K562 (cell line): Measurements from ENCODE around the gene TYW5. TPM values are rescaled to one million over a fixed set of nuclear protein-coding genes. Genes with fewer than 3 reads are reported as not detected.

Experiments
- CBFA2T3 ChIP-seq: fragments of 450-650 bp; IDR thresholded peaks from 2 replicates; pipeline ENCODE4 v1.6.1; 2017
- EP300 ChIP-seq: IDR thresholded peaks from 2 replicates; pipeline ENCODE4 v1.6.1; 2012; ENCODE audit warnings: low read length, improper control_type of control experiment
- FOXM1 ChIP-seq, 2 experiments: fragments of 450-650 bp in 1 of 2; sonication (generic) in 1 of 2; formaldehyde crosslinking in 1 of 2; IDR thresholded peaks; 2 replicates each; pipeline versions ENCODE4 v1.6.1 to v1.9.0; 2017 to 2022; ENCODE audit warnings: low read depth in 2 of 2, mild to moderate bottlenecking in 2 of 2, missing genetic modification reagents in 1 of 2, moderate library complexity in 1 of 2
- JUND ChIP-seq, 2 experiments: IDR thresholded peaks; 2 replicates in 1 of 2; 3 replicates in 1 of 2; pipeline ENCODE4 v1.6.1; 2011; ENCODE audit warnings: borderline replicate concordance in 2 of 2, low read depth in 2 of 2, low read length in 2 of 2, improper control_type of control experiment in 1 of 2, missing biosample characterization in 1 of 2, missing genetic modification characterization in 1 of 2, missing genetic modification reagents in 1 of 2
- MAFF ChIP-seq: IDR thresholded peaks from 2 replicates; pipeline ENCODE4 v1.6.1; 2012; ENCODE audit warnings: low read length, improper control_type of control experiment
- PHB2 ChIP-seq: fragments of 450-650 bp; IDR thresholded peaks from 2 replicates; pipeline ENCODE4 v1.6.1; 2017; ENCODE audit warnings: low read depth
- PTRF ChIP-seq: fragments of 450-650 bp; IDR thresholded peaks from 2 replicates; pipeline ENCODE4 v1.6.1; 2016; ENCODE audit warnings: mild to moderate bottlenecking, missing genetic modification characterization, missing compliant biosample characterization
- RB1 ChIP-seq: fragments of 450-650 bp; IDR thresholded peaks from 2 replicates; pipeline ENCODE4 v1.6.1; 2017; ENCODE audit warnings: low read depth, mild to moderate bottlenecking
- RBBP5 ChIP-seq: fragments of 200-600 bp; sonication (generic); IDR thresholded peaks from 2 replicates; pipeline ENCODE4 v1.6.1; 2012; ENCODE audit warnings: borderline replicate concordance, mild to moderate bottlenecking, low read length, control low read depth, inconsistent platforms; ENCODE audit not compliant: insufficient read depth, poor library complexity, severe bottlenecking
- SAFB2 ChIP-seq: fragments of 200-400 bp; formaldehyde crosslinking; IDR thresholded peaks from 2 replicates; pipeline ENCODE4 v1.6.1; 2018; ENCODE audit warnings: borderline replicate concordance, low read length, low read depth, moderate library complexity; ENCODE audit not compliant: severe bottlenecking
- SMAD1 ChIP-seq: fragments of 150-350 bp; IDR thresholded peaks from 2 replicates; pipeline ENCODE4 v1.6.1; 2014; ENCODE audit warnings: low read length, low read depth; ENCODE audit not compliant: partially characterized antibody
- SMAD3 ChIP-seq: fragments of 450-650 bp; formaldehyde crosslinking; conservative IDR thresholded peaks from 2 replicates; pipeline ENCODE4 v1.4.0; 2020; ENCODE audit warnings: mild to moderate bottlenecking
- TGIF2 ChIP-seq: sonication (generic); formaldehyde crosslinking; IDR thresholded peaks from 2 replicates; pipeline ENCODE4 v1.8.1; 2022; ENCODE audit warnings: mild to moderate bottlenecking, missing genetic modification reagents, moderate library complexity
- ZBED1 ChIP-seq: IDR thresholded peaks from 2 replicates; pipeline ENCODE4 v1.6.1; 2014
- ZNF165 ChIP-seq: fragments of 250-450 bp; sonication (Bioruptor Pico); IDR thresholded peaks from 2 replicates; pipeline ENCODE4 v1.4.0; 2020; ENCODE audit warnings: borderline replicate concordance
- ZNF696 ChIP-seq: fragments of 250-450 bp; sonication (Bioruptor Pico); conservative IDR thresholded peaks from 2 replicates; pipeline ENCODE4 v1.4.0; 2020; ENCODE audit warnings: mild to moderate bottlenecking, moderate library complexity
- polyA plus RNA-seq, 8 experiments: library from polyadenylated mRNA; depleted of rRNA in 4 of 8; stranded (reverse) in 5 of 8; unstranded in 3 of 8; fragments of >200 nt; fragmentation: Nextera tagmentation in 2 of 8; fragmentation: Illumina TruSeq in 1 of 8; extraction: Ambion mirVana in 2 of 8; extraction: Trizol in 1 of 8; gene quantifications; 2 replicates each; pipeline versions ENCODE4 v1.2.1 to v1.2.3, GENCODE V29; 2011 to 2014; ENCODE audit warnings: inconsistent platforms in 1 of 8, missing spikeins in 1 of 8
- total RNA-seq, 7 experiments: library from RNA; depleted of rRNA in 6 of 7; stranded (reverse); fragments of >200 nt in 6 of 7; fragmentation: Illumina TruSeq in 2 of 7; extraction: Trizol in 2 of 7; gene quantifications; 2 replicates each; pipeline versions ENCODE4 v1.2.1 to v1.2.3, GENCODE V29; 2011 to 2021; ENCODE audit warnings: low replicate concordance in 1 of 7
- TF ChIP-seq, protein P1 (sequence below): fragments of 450-650 bp; IDR thresholded peaks from 2 replicates; pipeline ENCODE4 v1.6.1; 2014; ENCODE audit warnings: low read depth, mild to moderate bottlenecking, moderate library complexity, borderline replicate concordance
- TF ChIP-seq, protein P2 (sequence below): fragments of 250-450 bp; sonication (Bioruptor Pico); IDR thresholded peaks from 2 replicates; pipeline ENCODE4 v1.5.0; 2021; ENCODE audit warnings: mild to moderate bottlenecking, borderline replicate concordance
- TF ChIP-seq, protein P3 (sequence below): fragments of 200-800 bp; sonication (Bioruptor generic); IDR thresholded peaks from 2 replicates; pipeline ENCODE4 v1.6.1; 2017; ENCODE audit warnings: missing genetic modification characterization, missing compliant biosample characterization
- TF ChIP-seq, protein P4 (sequence below), 2 experiments: fragments of 200-800 bp in 1 of 2; sonication (Bioruptor generic) in 1 of 2; sonication (generic) in 1 of 2; formaldehyde crosslinking in 1 of 2; IDR thresholded peaks in 1 of 2; conservative IDR thresholded peaks in 1 of 2; 2 replicates each; pipeline versions ENCODE4 v1.5.0 to v1.6.1; 2016 to 2020; ENCODE audit warnings: missing compliant biosample characterization in 1 of 2, missing genetic modification characterization in 1 of 2, missing genetic modification reagents in 1 of 2
- TF ChIP-seq, protein P5 (sequence below): fragments of 250-450 bp; sonication (Bioruptor Pico); IDR thresholded peaks from 2 replicates; pipeline ENCODE4 v1.9.0; 2021; ENCODE audit warnings: mild to moderate bottlenecking

TYW5 gene
- total and polyA plus RNA-seq, 9 of the 15 experiments (the other 6 are each of a cell fraction or from before 2014, with no cell fraction given): 3.6 to 7.7 (median 4.6) TPM

DNA sequence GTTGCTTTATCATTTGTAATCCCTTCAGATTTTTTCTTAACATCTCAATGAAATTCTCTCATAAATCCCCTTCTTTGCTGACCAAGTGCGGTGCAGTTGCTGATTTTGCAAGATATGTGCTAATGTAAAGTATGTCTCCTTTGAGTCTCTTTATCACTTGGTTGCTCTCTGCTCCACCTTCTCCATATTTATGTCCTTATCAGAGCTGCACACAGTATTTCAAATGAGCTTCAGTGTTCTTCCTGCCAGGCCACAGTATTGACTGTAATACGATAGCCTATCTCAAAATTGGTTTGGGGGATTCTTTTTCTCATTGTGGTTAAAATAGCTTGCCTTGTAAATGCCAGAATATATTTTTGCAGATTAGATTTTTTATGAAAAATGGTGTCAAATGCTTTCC, 32.3 kb upstream of the TYW5 start (continued):
- TF ChIP-seq RBBP5 (no peak), PTRF (tag) (no peak), SMAD3 (no peak), SAFB2 (no peak), ZNF696 (CRISPR knock-in tag) (no peak), JUND (IDR thresholded peaks at IDR 0.05; ENCODE audit: borderline replicate concordance, low read depth, low read length) (peak; percentile 26; the same call in 1 of the 2 replicates), JUND (tag; IDR thresholded peaks at IDR 0.05; ENCODE audit: borderline replicate concordance, low read depth, low read length) (no peak; the same call in 2 of the 3 replicates), FOXM1 (IDR thresholded peaks at IDR 0.05; ENCODE audit: low read depth) (0 out of 2 replicates have a peak, but pooled peaks have one; percentile 30), FOXM1 (CRISPR knock-in tag; IDR thresholded peaks at IDR 0.05; ENCODE audit: low read depth) (no peak), MAFF (no peak), ZNF165 (CRISPR knock-in tag) (no peak), RB1 (no peak), EP300 (peak; percentile 71; the same call in 1 of the 2 replicates), TGIF2 (CRISPR knock-in tag) (no peak), SMAD1 (no peak), CBFA2T3 (peak; percentile 90), PHB2 (no peak), ZBED1 (no peak)
- TF ChIP-seq, protein P1, sequence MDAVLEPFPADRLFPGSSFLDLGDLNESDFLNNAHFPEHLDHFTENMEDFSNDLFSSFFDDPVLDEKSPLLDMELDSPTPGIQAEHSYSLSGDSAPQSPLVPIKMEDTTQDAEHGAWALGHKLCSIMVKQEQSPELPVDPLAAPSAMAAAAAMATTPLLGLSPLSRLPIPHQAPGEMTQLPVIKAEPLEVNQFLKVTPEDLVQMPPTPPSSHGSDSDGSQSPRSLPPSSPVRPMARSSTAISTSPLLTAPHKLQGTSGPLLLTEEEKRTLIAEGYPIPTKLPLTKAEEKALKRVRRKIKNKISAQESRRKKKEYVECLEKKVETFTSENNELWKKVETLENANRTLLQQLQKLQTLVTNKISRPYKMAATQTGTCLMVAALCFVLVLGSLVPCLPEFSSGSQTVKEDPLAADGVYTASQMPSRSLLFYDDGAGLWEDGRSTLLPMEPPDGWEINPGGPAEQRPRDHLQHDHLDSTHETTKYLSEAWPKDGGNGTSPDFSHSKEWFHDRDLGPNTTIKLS: no peak
- TF ChIP-seq, protein P2, sequence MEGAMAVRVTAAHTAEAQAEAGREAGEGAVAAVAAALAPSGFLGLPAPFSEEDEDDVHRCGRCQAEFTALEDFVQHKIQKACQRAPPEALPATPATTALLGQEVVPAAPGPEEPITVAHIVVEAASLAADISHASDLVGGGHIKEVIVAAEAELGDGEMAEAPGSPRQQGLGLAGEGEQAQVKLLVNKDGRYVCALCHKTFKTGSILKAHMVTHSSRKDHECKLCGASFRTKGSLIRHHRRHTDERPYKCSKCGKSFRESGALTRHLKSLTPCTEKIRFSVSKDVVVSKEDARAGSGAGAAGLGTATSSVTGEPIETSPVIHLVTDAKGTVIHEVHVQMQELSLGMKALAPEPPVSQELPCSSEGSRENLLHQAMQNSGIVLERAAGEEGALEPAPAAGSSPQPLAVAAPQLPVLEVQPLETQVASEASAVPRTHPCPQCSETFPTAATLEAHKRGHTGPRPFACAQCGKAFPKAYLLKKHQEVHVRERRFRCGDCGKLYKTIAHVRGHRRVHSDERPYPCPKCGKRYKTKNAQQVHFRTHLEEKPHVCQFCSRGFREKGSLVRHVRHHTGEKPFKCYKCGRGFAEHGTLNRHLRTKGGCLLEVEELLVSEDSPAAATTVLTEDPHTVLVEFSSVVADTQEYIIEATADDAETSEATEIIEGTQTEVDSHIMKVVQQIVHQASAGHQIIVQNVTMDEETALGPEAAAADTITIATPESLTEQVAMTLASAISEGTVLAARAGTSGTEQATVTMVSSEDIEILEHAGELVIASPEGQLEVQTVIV (CRISPR knock-in tag): no peak
- TF ChIP-seq, protein P3, sequence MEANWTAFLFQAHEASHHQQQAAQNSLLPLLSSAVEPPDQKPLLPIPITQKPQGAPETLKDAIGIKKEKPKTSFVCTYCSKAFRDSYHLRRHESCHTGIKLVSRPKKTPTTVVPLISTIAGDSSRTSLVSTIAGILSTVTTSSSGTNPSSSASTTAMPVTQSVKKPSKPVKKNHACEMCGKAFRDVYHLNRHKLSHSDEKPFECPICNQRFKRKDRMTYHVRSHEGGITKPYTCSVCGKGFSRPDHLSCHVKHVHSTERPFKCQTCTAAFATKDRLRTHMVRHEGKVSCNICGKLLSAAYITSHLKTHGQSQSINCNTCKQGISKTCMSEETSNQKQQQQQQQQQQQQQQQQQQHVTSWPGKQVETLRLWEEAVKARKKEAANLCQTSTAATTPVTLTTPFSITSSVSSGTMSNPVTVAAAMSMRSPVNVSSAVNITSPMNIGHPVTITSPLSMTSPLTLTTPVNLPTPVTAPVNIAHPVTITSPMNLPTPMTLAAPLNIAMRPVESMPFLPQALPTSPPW (CRISPR knock-in tag): no peak; the same call in 1 of the 2 replicates
- TF ChIP-seq, protein P4, sequence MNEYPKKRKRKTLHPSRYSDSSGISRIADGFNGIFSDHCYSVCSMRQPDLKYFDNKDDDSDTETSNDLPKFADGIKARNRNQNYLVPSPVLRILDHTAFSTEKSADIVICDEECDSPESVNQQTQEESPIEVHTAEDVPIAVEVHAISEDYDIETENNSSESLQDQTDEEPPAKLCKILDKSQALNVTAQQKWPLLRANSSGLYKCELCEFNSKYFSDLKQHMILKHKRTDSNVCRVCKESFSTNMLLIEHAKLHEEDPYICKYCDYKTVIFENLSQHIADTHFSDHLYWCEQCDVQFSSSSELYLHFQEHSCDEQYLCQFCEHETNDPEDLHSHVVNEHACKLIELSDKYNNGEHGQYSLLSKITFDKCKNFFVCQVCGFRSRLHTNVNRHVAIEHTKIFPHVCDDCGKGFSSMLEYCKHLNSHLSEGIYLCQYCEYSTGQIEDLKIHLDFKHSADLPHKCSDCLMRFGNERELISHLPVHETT (CRISPR knock-in tag; conservative IDR thresholded peaks at IDR 0.05 in 1 of 2, IDR thresholded peaks at IDR 0.05 in 1 of 2): no peak
- TF ChIP-seq, protein P5, sequence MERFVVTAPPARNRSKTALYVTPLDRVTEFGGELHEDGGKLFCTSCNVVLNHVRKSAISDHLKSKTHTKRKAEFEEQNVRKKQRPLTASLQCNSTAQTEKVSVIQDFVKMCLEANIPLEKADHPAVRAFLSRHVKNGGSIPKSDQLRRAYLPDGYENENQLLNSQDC (CRISPR knock-in tag): no peak
